Spleen (tissue), 11 donors: ENCODE measurements around the gene KDM4B. TPM values are rescaled to one million over a fixed set of nuclear protein-coding genes. Genes with fewer than 3 reads are reported as not detected.

ENCODE experiments used
- DNase-seq: peaks from one replicate; pipeline ENCODE4 v3.0.0-alpha.2; 2020
- H3K27ac ChIP-seq, 8 donors: fragments of 200-600 bp; sonication (generic) in 7 of 8; 1 replicate in 4 of 8; 2 replicates in 4 of 8; pipeline versions ENCODE4 v1.5.0 to v1.8.0; 2016 to 2021; ENCODE audit warnings: inconsistent platforms in 4 of 8, mild to moderate bottlenecking in 4 of 8, moderate library complexity in 1 of 8
- H3K27me3 ChIP-seq, 7 donors: fragments of 200-600 bp; sonication (generic) in 6 of 7; replicated peaks in 1 of 7; 1 replicate in 4 of 7; 2 replicates in 3 of 7; pipeline versions ENCODE4 v1.5.0 to v1.8.0; 2016 to 2021; ENCODE audit warnings: inconsistent platforms in 3 of 7, mild to moderate bottlenecking in 1 of 7
- H3K36me3 ChIP-seq, 6 donors: fragments of 200-600 bp; sonication (generic) in 5 of 6; 1 replicate in 4 of 6; 2 replicates in 2 of 6; pipeline versions ENCODE4 v1.5.0 to v1.8.0; 2016 to 2021; ENCODE audit warnings: inconsistent platforms in 2 of 6
- H3K4me1 ChIP-seq, 6 donors: fragments of 200-600 bp; sonication (generic) in 5 of 6; 1 replicate in 3 of 6; 2 replicates in 3 of 6; pipeline versions ENCODE4 v1.5.0 to v1.8.0; 2016 to 2021; ENCODE audit warnings: inconsistent platforms in 3 of 6
- H3K4me3 ChIP-seq, 8 donors: fragments of 200-600 bp; sonication (generic) in 7 of 8; 1 replicate in 4 of 8; 2 replicates in 4 of 8; pipeline versions ENCODE4 v1.5.0 to v1.8.0; 2016 to 2021; ENCODE audit warnings: inconsistent platforms in 4 of 8, mild to moderate bottlenecking in 4 of 8, moderate library complexity in 2 of 8
- H3K9me3 ChIP-seq, 8 donors: fragments of 200-600 bp; sonication (generic) in 7 of 8; 1 replicate in 4 of 8; 2 replicates in 4 of 8; pipeline versions ENCODE4 v1.5.0 to v1.8.0; 2016 to 2021; ENCODE audit warnings: inconsistent platforms in 4 of 8
- POLR2A ChIP-seq, 3 donors: fragments of 450-650 bp; IDR thresholded peaks; one replicate each; pipeline ENCODE4 v1.5.1; 2017; ENCODE audit warnings: antibody characterized with exemption in 3 of 3, mild to moderate bottlenecking in 1 of 3
- POLR2AphosphoS5 ChIP-seq, 3 donors: sonication (generic); formaldehyde crosslinking; IDR thresholded peaks; one replicate each; pipeline ENCODE4 v1.5.1; 2017; ENCODE audit warnings: antibody characterized with exemption in 3 of 3
- WGBS, 5 donors: extraction: QIAGEN DNeasy Blood & Tissue Kit in 3 of 5; methylation state at CpG; one replicate each; pipeline versions ENCODE4 v1.1.5 to v1.1.7; 2013 to 2018; 5-methylcytosine and 5-hydroxymethylcytosine counted together
- intact Hi-C: fragments of 100-400 bp; cut with DNase I; formaldehyde crosslinking; loops from one replicate; pipeline ENCODE4 v1.15.0; 2023; ENCODE audit warnings: low total_unique reads
- polyA plus RNA-seq, 3 donors: library from polyadenylated mRNA; stranded (reverse); fragments of 200-250 nt; gene quantifications; one replicate each; pipeline ENCODE4 v1.2.1, GENCODE V29; 2013
- total RNA-seq, 7 donors: library from RNA; depleted of rRNA in 3 of 7; stranded (reverse); fragments of >200 nt in 3 of 7; fragmentation: NEBNext Ultra II Directional in 4 of 7; extraction: Animal tissue kit (Norgen Biotek cat#: 25700) in 4 of 7; gene quantifications; one replicate each; pipeline versions ENCODE4 v1.1.0 to v1.2.1, GENCODE V29; 2016 to 2021
- TF ChIP-seq, protein P1 (sequence below), 11 experiments: fragments of 200-600 bp in 7 of 11; fragments of 450-650 bp in 4 of 11; sonication (generic) in 4 of 11; IDR thresholded peaks in 8 of 11; conservative IDR thresholded peaks in 3 of 11; 1 replicate in 7 of 11; 2 replicates in 4 of 11; pipeline versions ENCODE4 v1.4.0 to v1.8.0; 2016 to 2021; ENCODE audit warnings: antibody characterized with exemption in 11 of 11, inconsistent platforms in 4 of 11, mild to moderate bottlenecking in 1 of 11
- donor health status: healthy with polysubstance abuse.
- donor health status: DM: no; HTN: no; CAD: no; lungs with moderate emphysema.
- donor health status: DM: no; HTN: no; CAD: no.
- donor health status: Bipolar disorder and iron deficiency.
- donor health status: healthy.
- donor health status: DM: no; HTN: no; CAD: no.
- donor health status: DM: yes; HTN: yes; CAD: no.

Gene KDM4B
- total and polyA plus RNA-seq, 10 donors, result 18.3 to 80.5 (median 52.4) TPM

DNA sequence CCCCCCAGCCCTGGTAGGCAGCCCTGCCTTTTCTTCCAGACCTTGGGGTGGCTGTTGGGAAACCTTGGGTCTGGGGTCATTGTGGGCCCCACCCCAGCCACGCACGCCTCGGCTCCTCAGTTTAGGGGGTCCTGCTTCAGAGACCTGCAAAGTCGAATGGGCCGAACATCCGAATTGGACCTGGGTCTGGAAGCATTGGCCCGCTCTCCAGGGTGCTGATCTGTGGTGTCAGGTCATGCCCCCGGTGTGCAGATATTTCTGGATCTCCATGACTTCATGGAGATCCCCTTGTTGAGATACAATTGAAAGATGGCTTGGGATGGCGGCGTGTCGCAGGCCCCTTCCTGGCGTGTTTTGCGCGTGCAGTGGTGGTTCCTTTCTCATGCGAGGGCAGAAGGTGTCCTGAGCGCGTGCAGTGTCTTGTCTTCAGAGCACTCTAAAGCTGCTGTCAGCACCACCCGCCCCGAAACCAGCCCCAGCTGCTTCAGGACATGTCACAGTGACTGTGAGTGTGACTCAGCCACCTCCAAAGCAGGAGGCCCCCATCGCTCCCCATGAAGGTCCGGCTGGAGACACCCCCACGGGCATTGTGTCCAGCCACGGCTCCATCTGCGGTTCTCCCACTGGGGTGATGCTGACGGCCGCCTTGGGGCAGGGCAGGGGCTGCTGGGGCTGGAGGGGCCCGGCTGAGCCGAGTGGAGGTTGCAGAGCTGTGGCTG lies 112.7 kb downstream of the KDM4B start:
- Histone ChIP-seq H3K27ac (no peak overlapping the region), H3K4me3 (no peak overlapping the region), H3K27me3 (no peaks in the 10 kb centered on the region), H3K9me3 (no peaks in the 10 kb centered on the region), H3K4me1 (peaks cover 0 to 20% (median 7%) of the 10 kb centered on the region in 6 donors), H3K36me3 (peaks cover 0 to 96% (median 74%) of the 10 kb centered on the region in 6 donors)
- intact Hi-C loops, result no loop called here
- 92 to 97% (median 96%) methylated on average over 15 to 28 of the region's 28 CpGs for WGBS, 5 donors
- DNase-seq, result no peak
- TF ChIP-seq, protein P1, sequence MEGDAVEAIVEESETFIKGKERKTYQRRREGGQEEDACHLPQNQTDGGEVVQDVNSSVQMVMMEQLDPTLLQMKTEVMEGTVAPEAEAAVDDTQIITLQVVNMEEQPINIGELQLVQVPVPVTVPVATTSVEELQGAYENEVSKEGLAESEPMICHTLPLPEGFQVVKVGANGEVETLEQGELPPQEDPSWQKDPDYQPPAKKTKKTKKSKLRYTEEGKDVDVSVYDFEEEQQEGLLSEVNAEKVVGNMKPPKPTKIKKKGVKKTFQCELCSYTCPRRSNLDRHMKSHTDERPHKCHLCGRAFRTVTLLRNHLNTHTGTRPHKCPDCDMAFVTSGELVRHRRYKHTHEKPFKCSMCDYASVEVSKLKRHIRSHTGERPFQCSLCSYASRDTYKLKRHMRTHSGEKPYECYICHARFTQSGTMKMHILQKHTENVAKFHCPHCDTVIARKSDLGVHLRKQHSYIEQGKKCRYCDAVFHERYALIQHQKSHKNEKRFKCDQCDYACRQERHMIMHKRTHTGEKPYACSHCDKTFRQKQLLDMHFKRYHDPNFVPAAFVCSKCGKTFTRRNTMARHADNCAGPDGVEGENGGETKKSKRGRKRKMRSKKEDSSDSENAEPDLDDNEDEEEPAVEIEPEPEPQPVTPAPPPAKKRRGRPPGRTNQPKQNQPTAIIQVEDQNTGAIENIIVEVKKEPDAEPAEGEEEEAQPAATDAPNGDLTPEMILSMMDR (IDR thresholded peaks at IDR 0.05 in 8 of 11, conservative IDR thresholded peaks at IDR 0.05 in 3 of 11), result no peak
- no peak for TF ChIP-seq POLR2A (IDR thresholded peaks at IDR 0.05)
- no peak for TF ChIP-seq POLR2AphosphoS5 (IDR thresholded peaks at IDR 0.05)

GRCh38 chr19:5083547-5083965 lies 114.6 kb downstream of the KDM4B start:
- Histone ChIP-seq H3K27me3 (no peaks in the 10 kb centered on the region), H3K9me3 (no peaks in the 10 kb centered on the region), H3K4me3 (no peak overlapping the region), H3K27ac (peak overlapping the region in 3 of 8 donors; percentile 4 to 40 (median 22)), H3K4me1 (peaks cover 0 to 5% (median 0%) of the 10 kb centered on the region in 6 donors), H3K36me3 (peaks cover 0 to 96% (median 72%) of the 10 kb centered on the region in 6 donors)
- no peak for TF ChIP-seq POLR2A (IDR thresholded peaks at IDR 0.05)
- TF ChIP-seq POLR2AphosphoS5 (IDR thresholded peaks at IDR 0.05), result peak in 2 of 3 donors; percentile 24 to 39
- intact Hi-C loops, result no loop called here
- WGBS, 5 donors, result 67 to 82% (median 77%) methylated on average over 11 to 13 of the region's 13 CpGs
- DNase-seq, result no peak

DNA sequence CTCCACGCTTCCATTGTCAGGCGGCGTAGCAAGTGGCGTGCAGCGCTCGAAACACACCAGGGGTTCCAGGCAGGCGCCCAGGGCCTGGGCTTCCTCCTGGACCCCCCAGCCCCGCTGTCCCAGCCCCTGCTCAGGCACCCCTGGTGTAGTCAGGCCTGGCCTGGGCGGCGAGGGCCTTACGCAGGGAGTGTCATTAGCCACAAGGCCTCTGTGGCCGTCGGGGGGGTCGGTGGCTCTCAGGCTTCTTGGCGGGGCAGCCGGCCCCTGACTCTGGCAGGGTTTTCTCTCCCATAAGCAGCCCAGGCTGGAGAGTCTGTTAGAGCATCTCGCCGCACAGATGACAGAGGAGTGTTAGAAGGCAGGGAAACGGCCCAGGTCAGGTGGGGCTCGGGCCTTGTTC lies 116.7 kb downstream of the KDM4B start:
- TF ChIP-seq, protein P1 (IDR thresholded peaks at IDR 0.05 in 8 of 11, conservative IDR thresholded peaks at IDR 0.05 in 3 of 11), result no peak
- no peak for TF ChIP-seq POLR2AphosphoS5 (IDR thresholded peaks at IDR 0.05)
- TF ChIP-seq POLR2A (IDR thresholded peaks at IDR 0.05), result no peak
- Histone ChIP-seq H3K27ac (peak overlapping the region in 2 of 8 donors; percentile 0 to 5), H3K36me3 (peaks cover 0 to 92% (median 55%) of the 10 kb centered on the region in 6 donors), H3K27me3 (no peaks in the 10 kb centered on the region), H3K4me1 (peaks cover 0 to 5% (median 0%) of the 10 kb centered on the region in 6 donors), H3K9me3 (no peaks in the 10 kb centered on the region), H3K4me3 (no peak overlapping the region)
- 95 to 98% (median 96%) methylated on average over 19 to 20 of the region's 20 CpGs for WGBS, 5 donors
- intact Hi-C loops, result no loop called here
- no peak for DNase-seq

- Histone ChIP-seq H3K4me3 (no peak overlapping the region), H3K4me1 (peaks cover 0 to 12% (median 0%) of the 10 kb centered on the region in 6 donors), H3K9me3 (no peaks in the 10 kb centered on the region), H3K36me3 (peaks cover 0 to 92% (median 48%) of the 10 kb centered on the region in 6 donors), H3K27me3 (no peaks in the 10 kb centered on the region), H3K27ac (peak overlapping the region in 1 of 8 donors; percentile 0)
- no peak for DNase-seq
- TF ChIP-seq, protein P1 (IDR thresholded peaks at IDR 0.05 in 8 of 11, conservative IDR thresholded peaks at IDR 0.05 in 3 of 11), result no peak
- TF ChIP-seq POLR2AphosphoS5 (IDR thresholded peaks at IDR 0.05), result no peak
- no peak for TF ChIP-seq POLR2A (IDR thresholded peaks at IDR 0.05)
- 85 to 96% (median 94%) methylated on average over 17 to 19 of the region's 19 CpGs for WGBS, 5 donors
- intact Hi-C loops, result no loop called here
These were observed 117.3 kb downstream of the KDM4B start for GRCh38 chr19:5086230-5086629.
